Measurements from ENCODE around the gene TNNT1. TPM values are rescaled to one million over a fixed set of nuclear protein-coding genes. Genes with fewer than 3 reads are reported as not detected.

The TNNT1 gene
- total and polyA plus RNA-seq, 2 experiments from 2014 or later, result 11.5 to 32.1 TPM

DNA sequence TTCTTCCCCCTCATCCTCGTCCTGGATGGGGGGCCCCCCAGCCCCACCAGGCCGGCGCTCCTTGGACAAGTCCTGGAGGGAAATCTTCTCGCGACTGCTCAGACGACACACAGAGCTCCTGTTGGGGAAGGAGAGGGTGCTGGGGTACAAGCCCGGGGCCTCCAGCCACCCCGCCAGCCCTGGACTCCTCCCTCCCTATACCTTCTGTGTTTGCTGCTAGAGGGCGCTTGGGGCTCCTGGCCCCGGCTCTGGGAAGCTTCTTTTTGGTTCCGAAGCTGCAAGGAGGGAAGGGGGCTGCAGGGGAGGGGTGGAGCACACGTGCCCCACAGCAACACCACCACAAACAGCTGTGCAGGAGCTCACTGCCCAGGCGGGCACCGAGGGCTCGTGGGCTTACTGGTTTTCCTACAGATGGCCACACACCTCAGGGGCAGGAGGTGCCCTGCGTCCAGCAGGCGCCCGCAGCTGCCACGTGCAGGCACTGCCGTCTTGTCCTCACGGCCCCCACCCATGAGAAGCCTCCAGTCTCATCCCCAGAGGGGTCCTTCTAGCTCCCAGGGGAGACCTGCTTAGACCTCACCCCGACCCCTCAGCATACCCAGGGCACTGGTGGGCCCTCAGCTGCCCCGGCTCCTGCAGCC lies 52.8 kb downstream of the TNNT1 start:
- no peak overlapping the region for H2AFZ ChIP-seq
- no peak overlapping the region for H3K27ac ChIP-seq
- no peaks in the 10 kb centered on the region for H3K27me3 ChIP-seq
- no peak overlapping the region for H3K4me2 ChIP-seq
- no peaks in the 10 kb centered on the region for H3K9me3 ChIP-seq (ENCODE audit: low read depth)
- no peaks in the 10 kb centered on the region for H3K79me2 ChIP-seq
- no peak overlapping the region for H3K4me3 ChIP-seq
- no peaks in the 10 kb centered on the region for H3K9me2 ChIP-seq (replicated peaks; ENCODE audit: insufficient read depth)
- no peak for DNase-seq (ENCODE audit: low spot score)
- H4K20me1 ChIP-seq (ENCODE audit: insufficient read depth, poor library complexity, severe bottlenecking), result peaks cover 2% of the 10 kb centered on the region
- no peaks in the 10 kb centered on the region for H3K36me3 ChIP-seq (replicated peaks; ENCODE audit: insufficient read depth, low read depth)
- TF ChIP-seq EZH2 (IDR thresholded peaks at IDR 0.05; ENCODE audit: borderline replicate concordance) (no peak), EZH2phosphoT487 (IDR thresholded peaks at IDR 0.05; ENCODE audit: low read depth, severe bottlenecking, unreplicated experiment) (no peak)
- TF ChIP-seq, protein P1, sequence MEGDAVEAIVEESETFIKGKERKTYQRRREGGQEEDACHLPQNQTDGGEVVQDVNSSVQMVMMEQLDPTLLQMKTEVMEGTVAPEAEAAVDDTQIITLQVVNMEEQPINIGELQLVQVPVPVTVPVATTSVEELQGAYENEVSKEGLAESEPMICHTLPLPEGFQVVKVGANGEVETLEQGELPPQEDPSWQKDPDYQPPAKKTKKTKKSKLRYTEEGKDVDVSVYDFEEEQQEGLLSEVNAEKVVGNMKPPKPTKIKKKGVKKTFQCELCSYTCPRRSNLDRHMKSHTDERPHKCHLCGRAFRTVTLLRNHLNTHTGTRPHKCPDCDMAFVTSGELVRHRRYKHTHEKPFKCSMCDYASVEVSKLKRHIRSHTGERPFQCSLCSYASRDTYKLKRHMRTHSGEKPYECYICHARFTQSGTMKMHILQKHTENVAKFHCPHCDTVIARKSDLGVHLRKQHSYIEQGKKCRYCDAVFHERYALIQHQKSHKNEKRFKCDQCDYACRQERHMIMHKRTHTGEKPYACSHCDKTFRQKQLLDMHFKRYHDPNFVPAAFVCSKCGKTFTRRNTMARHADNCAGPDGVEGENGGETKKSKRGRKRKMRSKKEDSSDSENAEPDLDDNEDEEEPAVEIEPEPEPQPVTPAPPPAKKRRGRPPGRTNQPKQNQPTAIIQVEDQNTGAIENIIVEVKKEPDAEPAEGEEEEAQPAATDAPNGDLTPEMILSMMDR (IDR thresholded peaks at IDR 0.05; ENCODE audit: poor library complexity), result no peak
- WGBS (ENCODE audit: low lambda C conversion rate, missing lambda C conversion rate), result 79% methylated on average over 17 of the region's 23 CpGs
- H3K4me1 ChIP-seq (ENCODE audit: insufficient read depth), result no peaks in the 10 kb centered on the region

DNA sequence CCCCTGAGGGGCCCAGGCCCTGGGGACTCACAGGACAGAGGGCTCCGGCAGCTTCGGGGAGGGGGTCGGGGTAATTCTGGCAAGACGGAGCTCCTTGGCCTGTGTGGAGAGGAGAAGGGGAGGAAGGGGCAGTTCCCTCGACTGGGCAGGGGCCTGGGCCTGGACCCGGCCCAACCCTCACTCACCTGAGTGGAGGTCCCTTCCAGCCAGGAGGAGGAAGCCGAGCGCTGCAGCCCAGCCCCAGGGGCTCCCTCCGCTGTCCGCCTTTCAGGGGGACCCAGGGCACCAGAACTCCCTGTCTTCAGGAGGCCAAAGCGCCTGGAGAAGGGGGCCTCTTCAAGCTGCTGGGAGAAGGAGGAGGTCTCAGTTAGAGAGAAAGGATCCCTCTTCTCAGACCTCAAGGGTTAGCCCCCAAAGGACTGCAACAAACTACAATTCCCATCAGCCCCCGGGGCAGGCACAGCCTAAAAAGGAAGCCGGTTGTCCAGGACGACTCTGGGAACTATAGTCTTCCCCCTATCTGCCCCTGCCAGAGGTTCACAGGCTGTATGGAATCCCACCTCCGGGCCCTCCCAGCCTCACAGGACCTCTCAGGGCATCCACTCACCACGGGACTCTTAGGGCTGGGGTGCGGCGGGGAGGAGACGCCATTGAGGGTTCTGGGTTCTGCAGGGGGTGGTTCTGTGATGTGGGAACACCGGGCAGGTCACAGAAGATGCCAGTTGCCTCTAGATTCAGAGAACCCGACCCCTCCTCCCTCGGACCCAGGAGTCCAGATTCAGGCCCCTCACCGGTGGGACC lies 53.5 kb downstream of the TNNT1 start:
- Histone ChIP-seq H3K4me1 (ENCODE audit: insufficient read depth) (no peaks in the 10 kb centered on the region), H3K27ac (no peak overlapping the region), H4K20me1 (ENCODE audit: insufficient read depth, poor library complexity, severe bottlenecking) (peaks cover 2% of the 10 kb centered on the region), H3K27me3 (no peaks in the 10 kb centered on the region), H2AFZ (no peak overlapping the region), H3K4me3 (no peak overlapping the region), H3K9me3 (ENCODE audit: low read depth) (no peaks in the 10 kb centered on the region), H3K4me2 (no peak overlapping the region), H3K79me2 (no peaks in the 10 kb centered on the region), H3K36me3 (replicated peaks; ENCODE audit: insufficient read depth, low read depth) (no peaks in the 10 kb centered on the region), H3K9me2 (replicated peaks; ENCODE audit: insufficient read depth) (no peaks in the 10 kb centered on the region)
- 89% methylated on average over 19 of the region's 23 CpGs for WGBS (ENCODE audit: low lambda C conversion rate, missing lambda C conversion rate)
- TF ChIP-seq EZH2 (IDR thresholded peaks at IDR 0.05; ENCODE audit: borderline replicate concordance), result no peak
- TF ChIP-seq, protein P1 (IDR thresholded peaks at IDR 0.05; ENCODE audit: poor library complexity), result no peak
- no peak for TF ChIP-seq EZH2phosphoT487 (IDR thresholded peaks at IDR 0.05; ENCODE audit: low read depth, severe bottlenecking, unreplicated experiment)
- no peak for DNase-seq (ENCODE audit: low spot score)

DNA sequence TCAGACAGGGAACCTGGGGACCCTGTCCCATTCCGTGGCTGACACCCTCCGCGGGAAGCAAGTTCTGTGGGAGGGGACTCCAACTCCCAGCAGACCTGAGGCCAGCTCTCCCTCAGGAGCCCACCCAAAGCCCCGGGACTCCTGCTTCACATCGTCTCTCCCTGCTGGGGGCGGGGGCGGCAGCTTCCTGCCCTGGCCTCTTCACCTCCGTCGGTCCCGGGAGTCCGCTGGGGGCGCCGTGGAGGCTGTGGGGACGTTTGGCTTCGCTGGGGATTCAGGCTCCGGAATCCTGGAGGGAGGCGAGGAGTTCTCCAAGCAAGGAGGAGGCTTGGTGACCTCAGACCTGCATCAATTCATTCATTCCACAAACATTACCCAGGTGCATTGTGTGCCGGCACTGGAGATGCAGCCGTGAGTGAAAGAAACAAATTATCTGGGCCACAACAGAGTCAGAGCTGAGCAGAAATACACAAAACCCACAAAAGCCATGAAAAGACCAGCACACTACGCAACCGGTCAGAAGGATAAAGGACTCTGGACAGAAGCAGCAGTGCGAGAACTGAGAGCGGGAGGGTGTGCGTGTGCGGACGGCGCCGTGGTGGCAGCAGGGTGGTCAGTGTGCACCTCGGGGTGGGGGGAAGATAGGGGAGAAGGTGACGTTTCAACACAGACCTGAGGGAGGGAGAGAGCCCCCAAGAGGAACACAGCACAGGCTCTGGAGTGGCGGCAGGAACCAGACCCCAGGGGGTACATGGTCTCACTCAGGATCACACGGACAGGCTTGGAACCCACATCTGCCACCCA lies 54.3 kb downstream of the TNNT1 start:
- no peaks in the 10 kb centered on the region for H3K79me2 ChIP-seq
- H3K27ac ChIP-seq, result no peak overlapping the region
- no peaks in the 10 kb centered on the region for H4K20me1 ChIP-seq (ENCODE audit: insufficient read depth, poor library complexity, severe bottlenecking)
- no peaks in the 10 kb centered on the region for H3K9me2 ChIP-seq (replicated peaks; ENCODE audit: insufficient read depth)
- no peak for DNase-seq (ENCODE audit: low spot score)
- H3K4me3 ChIP-seq, result no peak overlapping the region
- no peak overlapping the region for H2AFZ ChIP-seq
- no peaks in the 10 kb centered on the region for H3K27me3 ChIP-seq
- H3K9me3 ChIP-seq (ENCODE audit: low read depth), result no peaks in the 10 kb centered on the region
- no peak overlapping the region for H3K4me2 ChIP-seq
- 92% methylated on average over 32 of the region's 32 CpGs for whole genome bisulfite sequencing (ENCODE audit: low lambda C conversion rate, missing lambda C conversion rate)
- H3K36me3 ChIP-seq (replicated peaks; ENCODE audit: insufficient read depth, low read depth), result no peaks in the 10 kb centered on the region
- TF ChIP-seq EZH2 (IDR thresholded peaks at IDR 0.05; ENCODE audit: borderline replicate concordance) (no peak), EZH2phosphoT487 (IDR thresholded peaks at IDR 0.05; ENCODE audit: low read depth, severe bottlenecking, unreplicated experiment) (no peak)
- TF ChIP-seq, protein P1 (IDR thresholded peaks at IDR 0.05; ENCODE audit: poor library complexity), result no peak
- no peaks in the 10 kb centered on the region for H3K4me1 ChIP-seq (ENCODE audit: insufficient read depth)
